Hematopoietic multipotent progenitor cell treated with erythropoietin and hydrocortisone succinate and interleukin-3 and kit ligand, for 8 days (in vitro differentiated cells): Measurements from ENCODE around the gene KRTAP5-11.
"Not testable (repeated sequence)": the region's sequence is repeated elsewhere in the genome, so short reads cannot be mapped to it uniquely, and the experiment has no call there.

Experiments used
- DNase-seq: peaks from one replicate; pipeline ENCODE4 v3.0.0-alpha.2; 2015

The KRTAP5-11 gene, protein sequence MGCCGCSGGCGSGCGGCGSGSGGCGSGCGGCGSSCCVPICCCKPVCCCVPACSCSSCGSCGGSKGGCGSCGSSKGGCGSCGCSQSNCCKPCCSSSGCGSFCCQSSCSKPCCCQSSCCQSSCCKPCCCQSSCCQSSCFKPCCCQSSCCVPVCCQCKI

DNA sequence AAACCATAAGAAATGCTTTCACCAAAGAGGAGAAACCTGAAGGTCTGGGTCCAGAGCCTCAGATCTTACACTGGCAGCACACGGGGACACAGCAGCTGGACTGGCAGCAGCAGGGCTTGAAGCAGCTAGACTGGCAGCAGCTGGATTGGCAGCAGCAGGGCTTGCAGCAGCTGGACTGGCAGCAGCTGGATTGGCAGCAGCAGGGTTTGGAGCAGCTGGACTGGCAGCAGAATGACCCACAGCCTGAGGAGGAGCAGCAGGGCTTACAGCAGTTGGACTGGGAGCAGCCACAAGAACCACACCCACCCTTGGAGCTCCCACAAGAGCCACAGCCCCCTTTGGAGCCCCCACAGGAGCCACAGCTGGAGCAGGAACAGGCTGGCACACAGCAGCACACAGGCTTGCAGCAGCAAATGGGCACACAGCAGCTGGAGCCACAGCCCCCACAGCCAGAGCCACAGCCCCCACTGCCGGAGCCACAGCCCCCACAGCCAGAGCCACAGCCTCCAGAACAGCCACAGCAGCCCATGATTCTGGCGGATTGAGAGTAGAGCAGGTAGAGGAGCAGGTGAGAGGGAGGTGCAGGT lies at the start of gene KRTAP5-11:
KRTAP5-11 (minus strand) TSS at position 567 of the 587 bp plus-strand sequence; CDS start at position 529, 38 bp downstream.
- DNase-seq, result no peak

DNA sequence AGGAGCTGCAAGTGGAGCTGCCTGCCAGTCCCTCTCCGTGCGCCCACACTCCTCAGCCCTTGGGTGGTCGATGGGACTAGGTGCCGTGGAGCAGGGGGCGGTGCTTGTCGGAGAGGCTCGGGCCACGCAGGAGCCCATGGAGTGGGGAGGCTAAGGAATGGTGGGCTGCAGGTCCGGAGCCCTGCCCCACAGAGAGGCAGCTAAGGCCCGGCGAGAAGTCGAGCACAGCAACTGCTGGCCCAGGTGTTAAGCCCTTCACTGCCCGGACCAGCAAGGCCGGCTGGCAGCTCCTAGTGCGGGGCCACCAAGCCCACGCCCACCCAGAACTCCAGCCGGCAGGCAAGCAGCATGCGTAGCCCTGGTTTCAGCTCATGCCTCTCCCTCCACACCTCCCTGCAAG lies 48.9 kb upstream of the KRTAP5-11 start:
- not testable (repeated sequence) for DNase-seq

DNA sequence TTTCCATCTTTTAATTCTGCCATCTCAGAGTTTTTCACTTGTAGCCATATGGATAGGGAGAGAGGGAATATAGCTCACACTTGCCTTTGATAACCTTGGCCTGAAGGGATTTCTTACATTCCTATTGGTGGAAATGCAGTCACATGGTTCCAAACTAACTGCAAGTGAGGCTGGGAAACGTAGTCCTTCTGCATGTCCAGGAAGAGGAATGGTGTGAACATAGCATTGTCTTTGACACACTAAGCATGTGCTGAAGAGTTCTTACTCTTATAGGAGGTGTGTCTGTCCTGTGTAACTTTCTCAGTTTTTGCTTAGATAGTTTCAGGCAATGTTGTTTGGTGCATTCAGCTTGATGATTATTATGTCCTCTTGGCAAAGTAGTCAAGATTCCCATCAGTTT lies 47.4 kb upstream of the KRTAP5-11 start:
- DNase-seq, result peak; percentile 53

DNA sequence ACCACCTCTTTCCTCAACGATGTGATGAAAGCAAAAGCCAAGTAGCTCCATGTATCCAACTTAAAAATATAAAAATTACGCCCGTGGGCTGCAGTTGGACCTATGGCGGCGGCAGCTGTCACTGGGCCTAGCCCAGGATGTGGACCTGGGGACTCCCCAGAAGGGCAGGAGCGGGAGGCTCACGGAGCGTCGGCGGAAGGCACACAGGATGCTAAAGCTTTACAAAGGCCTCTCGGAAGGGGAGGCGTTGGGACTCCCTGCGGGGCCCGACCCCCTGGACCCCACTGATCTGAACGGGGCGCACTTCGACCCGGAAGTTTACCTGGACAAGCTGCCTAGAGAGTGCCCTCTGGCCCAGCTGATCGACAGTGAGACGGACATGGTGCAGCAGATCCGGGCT lies 46.3 kb upstream of the KRTAP5-11 start:
- not testable (repeated sequence) for DNase-seq

DNA sequence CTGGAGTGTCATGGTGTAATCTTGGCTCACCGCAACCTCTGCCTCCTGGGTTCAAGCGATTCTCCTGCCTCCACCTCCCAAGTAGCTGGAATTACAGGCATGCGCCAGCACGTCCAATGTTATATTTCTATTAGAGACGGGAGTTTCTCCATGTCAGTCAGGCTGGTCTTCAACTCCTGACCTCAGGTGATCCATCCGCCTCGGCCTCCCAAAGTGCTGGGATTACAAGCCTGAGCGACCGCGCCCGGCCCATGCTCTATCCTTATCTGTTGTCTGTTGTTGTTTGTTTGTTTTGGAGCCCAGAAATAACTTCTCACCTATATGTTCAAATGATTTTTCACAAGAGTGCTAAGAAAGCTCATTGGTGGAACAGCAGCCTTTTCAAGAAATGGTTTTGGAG lies 40.6 kb upstream of the KRTAP5-11 start:
- DNase-seq, result not testable (repeated sequence)

DNA sequence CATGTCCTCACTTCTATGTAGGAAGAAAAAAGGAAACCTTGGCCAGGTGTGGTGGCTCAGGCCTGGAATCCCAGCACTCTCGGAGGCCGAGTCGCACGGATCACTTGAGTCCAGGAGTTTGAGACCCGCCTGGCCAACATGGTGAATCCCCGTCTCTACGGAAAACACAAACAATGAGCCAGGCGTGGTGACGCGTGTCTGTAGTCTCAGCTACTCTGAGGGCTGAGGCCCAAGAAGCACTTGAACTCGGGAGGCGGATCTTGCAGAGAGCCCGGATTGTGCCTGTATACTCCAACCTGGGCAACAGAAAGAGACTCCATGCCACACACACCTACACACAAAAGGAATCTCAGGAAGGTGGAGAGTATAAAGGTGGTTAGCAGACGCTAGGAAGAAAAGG lies 39.9 kb upstream of the KRTAP5-11 start:
- DNase-seq, result not testable (repeated sequence)

DNA sequence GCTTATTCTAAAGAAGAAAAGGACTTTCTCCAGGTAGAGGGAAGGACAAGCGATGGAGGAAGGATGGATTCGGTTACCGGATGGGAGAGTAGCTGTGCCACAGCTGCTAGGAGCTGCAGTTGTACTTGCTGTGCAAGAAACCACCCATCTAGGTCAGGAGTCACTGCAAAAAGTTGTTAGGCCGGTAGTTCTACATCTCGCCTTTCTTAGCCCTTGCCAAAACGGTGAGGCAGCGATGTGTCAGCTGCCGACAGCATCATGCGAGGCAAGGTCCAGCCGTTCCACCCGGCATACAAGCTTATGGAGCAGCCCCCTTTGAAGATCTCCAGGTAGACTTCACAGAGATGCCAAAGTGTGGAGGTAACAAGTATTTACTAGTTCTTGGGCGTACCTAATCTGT lies 32.3 kb upstream of the KRTAP5-11 start:
- DNase-seq, result not testable (repeated sequence)

DNA sequence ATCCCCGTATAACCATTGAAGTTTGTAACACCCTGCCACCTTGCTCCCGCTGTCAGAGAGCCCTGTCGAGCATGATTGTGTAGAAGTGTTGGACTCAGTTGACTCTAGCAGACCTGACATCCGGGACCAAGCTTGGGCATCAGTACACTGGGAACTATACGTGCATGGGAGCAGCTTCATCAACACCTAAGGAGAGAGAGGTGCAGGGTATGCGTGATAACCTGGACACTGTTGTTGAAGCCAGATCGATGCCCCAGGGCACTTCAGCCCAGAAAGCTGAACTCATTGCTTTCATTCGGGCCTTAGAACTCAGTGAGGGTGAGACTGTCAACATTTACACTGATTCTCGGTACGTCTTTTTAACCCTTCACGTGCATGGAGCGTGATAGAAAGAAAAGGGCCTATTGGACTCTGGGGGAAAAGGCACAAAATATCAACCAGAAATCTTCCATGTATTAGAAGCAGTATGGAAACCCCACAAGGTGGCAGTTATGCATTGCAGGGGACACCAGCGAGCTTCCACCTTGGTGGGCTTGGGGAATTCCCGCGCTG lies 31.8 kb upstream of the KRTAP5-11 start:
- not testable (repeated sequence) for DNase-seq

DNA sequence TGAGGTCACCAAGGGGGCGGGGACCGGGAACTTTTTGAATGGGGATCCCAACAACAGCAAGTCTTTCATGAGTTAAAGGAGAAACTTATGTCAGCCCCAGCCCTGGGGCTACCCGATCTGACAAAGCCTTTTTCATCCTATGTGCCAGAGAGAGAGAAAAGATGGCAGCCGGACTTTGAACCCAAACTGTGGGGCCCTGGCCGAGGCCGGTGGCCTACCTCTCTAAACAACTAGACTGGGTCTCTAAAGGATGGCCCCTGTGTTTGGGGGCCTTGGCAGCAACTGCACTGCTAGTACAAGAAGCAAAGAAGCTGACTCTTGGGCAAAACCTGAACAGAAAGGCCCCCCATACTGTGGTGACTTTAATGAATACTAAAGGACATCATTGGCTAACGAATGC lies 31.3 kb upstream of the KRTAP5-11 start:
- not testable (repeated sequence) for DNase-seq

DNA sequence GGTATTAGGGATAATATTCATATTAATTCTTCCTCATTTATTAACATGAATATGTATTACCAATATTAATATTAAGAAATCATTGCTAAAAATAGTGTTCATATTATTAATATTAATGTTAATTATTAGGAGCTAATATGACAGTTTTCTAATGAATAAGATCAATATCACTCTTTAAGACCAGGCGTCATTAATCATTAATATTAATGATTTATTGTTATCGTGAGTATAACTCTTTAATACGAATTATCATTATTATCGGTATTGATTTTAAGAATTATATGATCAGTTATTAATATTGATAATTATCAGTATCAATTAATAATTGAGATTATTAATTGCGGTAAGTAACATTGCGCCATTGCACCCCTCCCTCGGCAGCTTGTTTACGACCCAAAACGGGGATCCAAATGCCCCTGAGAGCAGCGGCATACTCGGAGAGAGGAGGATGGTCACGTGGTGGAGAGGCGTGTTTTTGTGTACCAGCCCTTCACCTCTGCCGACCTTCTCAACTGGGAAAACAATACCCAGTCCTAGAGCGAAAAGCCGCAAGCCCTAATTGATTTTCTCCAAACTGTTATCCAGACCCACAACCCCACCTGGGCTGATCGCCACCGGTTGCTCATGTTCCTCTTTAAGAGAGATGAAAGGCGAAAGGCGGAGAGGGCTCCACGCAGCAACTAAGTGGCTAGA lies 28.7 kb upstream of the KRTAP5-11 start:
- DNase-seq, result not testable (repeated sequence)

DNA sequence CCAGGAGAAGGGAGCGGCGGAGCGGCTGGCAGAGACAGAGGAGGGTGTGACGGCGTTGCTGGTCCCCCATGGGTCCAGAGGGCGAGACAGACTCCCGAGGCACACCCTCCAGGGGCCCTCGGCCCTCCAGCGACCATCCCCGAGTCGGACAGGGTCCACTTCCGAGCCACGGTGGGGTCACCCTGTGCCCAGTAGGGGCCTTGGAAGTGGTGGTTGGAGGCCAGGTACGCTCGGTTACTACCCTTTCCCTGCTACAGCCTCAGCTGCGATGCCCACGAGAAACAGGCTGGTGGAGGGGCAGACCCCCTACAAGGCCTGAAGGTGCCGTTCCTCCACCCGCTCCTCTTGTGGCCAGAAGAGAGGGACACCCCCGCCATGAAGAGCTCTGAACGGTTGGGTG lies 25.6 kb upstream of the KRTAP5-11 start:
- DNase-seq, result not testable (repeated sequence)

DNA sequence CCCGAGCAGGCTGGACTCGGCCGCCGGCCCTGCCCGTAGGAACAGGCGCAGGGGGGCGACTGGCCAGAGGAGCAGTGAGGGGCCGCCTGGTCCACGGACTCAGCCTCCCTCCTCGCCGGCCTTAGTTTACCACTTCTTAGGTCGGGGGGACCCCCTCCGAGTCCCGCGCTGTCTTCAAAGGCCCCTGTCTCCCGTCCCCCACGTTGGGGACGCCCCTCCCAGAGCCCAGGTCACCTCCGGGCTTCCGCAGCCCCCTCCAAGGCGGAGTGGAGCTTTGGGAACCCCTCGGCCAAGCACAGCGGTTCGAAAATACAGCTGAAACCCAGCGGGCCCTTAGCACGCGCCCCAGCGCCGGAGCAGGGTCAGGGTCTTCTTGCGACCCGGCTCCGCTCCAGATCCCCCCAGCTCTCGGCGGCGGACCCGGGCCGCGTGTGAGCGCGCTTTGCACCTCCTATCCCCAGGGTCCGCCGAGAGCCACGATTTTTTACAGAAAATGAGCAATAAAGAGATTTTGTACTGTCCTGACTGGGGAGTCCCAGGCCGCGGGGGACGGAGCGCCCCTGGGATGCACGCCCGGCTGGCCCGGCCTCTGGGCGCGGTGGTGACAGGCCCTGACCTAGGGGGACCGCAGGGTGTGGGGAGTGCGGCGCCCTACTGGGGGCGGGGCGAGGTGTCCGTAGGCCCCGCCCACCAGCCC lies 25.0 kb upstream of the KRTAP5-11 start:
- not testable (repeated sequence) for DNase-seq

DNA sequence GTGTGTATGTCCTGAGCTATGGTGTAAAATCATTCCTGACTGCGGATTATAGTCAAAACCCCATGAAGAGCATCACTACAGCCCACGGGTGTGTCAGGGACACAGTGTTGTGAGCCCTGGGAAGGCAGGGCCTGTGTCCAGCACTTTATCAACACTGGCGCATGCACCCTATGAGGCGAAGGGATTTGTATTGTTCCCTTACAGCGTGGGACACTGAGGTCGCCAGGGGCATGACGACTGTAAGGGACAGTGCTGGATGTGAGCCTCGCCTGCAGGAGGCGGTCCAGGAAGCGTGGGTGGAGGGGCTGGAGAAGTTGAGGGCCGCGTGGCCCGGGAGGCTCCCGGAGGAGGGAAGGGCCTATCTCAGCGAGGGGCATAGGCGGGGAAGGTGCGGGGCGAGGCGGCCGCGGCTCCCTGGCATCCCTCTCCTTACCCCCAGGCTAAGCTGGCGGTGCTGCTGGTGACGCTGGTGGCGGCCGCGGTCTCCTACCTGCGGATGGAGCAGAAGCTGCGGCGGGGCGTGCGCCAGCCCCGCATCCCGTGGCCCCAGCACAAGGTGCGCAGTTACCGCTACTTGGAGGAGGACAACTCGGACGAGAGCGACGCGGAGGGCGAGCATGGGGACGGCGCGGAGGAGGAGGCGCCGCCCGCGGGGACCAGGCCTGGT lies 24.3 kb upstream of the KRTAP5-11 start:
- peak; percentile 3 for DNase-seq

DNA sequence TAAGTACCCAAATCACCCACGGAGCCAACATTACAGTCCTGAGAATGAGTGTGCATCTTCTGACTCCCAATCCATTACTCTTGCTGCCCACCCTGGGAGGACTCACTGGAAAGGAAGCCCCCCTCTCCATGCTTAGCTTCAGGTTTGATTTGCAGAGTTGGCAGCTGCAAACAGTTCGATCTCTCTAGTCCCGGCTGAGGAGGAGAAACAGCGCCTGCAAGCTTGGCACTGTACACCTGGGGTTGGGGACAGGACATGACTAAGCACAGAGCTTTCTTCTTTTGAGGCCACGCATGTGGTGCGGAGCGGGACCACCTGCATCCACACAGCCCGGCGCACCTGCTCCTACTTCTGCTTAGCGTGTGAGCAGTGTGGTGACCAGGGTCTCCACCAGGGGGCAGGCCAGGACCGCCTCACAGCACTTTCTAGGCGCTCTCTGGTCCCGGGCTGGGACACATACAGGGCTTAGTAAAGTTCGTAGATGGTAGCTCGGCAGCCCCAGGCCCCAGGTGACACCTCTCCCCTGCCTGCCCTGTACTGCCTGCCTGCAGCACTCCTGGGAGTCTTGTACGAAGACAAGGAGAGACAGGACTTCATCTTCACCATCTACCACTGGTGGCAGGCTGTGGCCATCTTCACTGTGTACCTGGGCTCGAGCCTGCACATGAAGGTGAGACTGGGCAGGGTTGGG lies 22.3 kb upstream of the KRTAP5-11 start:
- not testable (repeated sequence) for DNase-seq

DNA sequence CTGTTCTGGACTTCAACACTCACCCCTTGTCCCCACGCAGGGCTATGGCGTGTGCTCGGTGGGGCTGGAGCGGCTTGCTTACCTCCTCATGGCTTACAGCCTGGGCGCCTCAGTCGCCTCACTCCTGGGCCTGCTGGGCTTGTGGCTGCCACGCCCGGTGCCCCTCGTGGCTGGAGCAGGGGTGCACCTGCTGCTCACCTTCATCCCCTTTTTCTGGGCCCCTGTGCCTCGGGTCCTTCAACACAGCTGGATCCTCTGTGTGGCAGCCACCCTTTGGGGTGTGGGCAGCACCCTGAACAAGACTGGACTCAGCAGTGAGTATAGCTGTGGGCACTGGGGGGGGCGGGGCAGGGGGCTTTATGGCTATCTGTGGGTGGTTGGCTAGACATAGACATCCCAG lies 20.5 kb upstream of the KRTAP5-11 start:
- not testable (repeated sequence) for DNase-seq

DNA sequence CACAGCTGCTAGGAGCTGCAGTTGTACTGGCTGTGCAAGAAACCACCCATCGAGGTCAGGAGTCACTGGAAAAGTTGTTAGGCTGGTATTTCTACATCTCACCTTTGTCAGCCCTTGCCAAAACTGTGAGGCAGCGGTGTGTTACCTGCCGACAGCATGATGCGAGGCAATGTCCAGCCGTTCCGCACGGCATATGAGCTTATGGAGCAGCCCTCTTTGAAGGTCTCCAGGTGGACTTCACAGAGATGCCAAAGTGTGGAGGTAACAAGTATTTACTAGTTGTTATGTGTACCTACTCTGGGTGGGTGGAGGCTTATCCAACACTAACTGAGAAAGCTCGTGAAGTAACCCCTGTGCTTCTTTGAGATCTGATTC lies 6.9 kb upstream of the KRTAP5-11 start:
- not testable (repeated sequence) for DNase-seq

DNA sequence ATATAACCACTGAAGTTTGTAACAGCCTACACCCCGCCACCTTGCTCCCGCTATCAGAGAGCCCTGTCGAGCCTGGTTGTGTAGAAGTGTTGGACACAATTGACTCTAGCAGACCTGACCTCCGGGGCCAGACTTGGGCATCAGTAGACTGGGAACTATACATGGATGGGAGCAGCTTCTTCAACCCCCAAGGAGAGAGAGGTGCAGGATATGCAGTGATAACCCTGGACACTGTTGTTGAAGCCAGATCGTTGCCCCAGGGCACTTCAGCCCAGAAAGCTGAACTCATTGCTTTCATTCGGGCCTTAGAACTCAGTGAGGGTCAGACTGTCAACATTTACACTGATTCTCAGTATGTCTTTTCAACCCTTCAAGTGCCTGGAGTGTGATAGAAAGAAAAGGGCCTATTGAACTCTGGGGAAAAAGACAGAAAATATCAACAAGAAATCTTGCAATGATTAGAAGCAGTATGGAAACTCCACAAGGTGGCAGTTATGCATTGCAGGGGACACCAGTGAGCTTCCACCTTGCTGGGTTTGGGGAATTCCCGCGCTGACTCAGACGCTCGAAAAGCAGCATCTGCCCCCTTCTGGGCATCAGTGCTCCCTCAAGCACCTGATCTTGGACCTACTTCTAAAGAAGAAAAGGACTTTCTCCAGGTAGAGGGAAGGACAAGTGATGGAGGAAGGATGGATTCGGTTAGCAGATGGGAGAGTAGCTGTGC lies 6.3 kb upstream of the KRTAP5-11 start:
- DNase-seq, result peak; percentile 5

DNA sequence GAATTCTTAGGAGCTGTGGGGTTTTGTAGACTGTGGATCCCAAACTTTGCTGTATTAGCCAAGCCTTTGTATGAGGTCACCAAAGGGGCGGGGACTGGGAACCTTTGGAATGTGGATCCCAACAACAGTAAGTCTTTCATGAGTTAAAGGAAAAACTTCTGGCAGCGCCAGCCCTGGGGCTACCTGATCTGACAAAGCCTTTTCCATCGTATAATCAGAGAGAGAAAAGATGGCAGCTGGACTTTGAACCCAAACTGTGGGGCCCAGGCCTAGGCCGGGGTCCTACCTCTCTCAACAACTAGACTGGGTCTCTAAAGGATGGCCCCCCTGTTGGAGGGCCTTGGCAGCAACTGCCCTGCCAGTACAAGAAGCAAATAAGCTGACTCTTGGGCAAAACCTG lies 5.6 kb upstream of the KRTAP5-11 start:
- DNase-seq, result not testable (repeated sequence)

DNA sequence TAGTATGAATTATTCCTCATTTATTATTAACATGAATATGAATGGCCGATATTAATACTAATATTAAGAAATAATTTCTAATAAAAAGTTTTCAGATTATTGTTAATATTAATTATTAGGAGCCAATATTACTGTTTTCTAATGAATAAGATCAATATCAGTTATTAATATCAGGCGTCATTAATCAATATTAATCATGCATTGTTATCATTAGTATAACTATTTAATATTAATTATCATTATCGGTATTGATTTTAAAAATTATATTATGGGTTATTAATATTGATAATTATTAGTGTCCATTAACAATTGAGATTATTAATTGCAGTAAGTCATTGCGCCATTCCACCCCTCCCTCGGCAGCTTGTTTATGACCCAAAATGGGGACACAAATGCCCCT lies 3.0 kb upstream of the KRTAP5-11 start:
- not testable (repeated sequence) for DNase-seq

DNA sequence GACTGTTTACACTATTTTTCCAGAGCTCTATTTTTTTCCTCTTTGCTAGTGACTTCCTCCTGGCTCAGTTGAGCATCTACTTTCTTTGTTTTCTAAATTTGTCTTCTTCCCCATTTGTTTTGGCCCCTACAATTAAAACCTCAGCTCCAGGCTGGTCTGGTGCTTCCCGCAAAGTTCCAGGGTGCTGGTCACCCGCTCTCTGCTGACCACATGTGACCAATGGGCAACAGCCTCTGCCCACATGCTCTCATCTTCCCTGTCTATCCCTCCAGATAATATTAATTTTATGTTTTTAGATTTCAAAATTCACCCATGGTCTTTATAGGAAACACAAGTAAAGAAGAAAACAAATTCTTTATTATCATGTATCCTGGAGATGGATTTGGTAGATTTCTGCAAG lies 294 bp upstream of the KRTAP5-11 start:
- DNase-seq, result not testable (repeated sequence)

DNA sequence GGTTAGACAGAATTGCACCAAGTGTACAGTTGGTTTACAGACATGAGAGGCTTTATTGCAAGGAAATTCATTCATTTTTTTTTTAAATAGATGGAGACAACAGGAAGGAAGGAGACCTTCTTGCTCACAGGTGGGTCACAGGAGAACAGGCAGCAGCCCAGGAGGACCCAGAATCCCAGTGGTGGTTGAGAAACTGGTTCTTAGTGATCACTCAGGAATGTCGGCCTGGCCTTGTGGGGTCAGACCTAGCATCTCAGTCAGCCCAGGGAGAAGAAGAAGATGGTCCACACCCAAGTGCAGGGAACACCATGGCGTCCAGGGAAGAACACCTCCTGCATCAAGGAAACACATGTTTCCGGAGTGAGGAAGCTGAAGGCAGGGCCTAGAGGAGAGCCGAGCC lies 849 bp downstream of the KRTAP5-11 start:
- no peak for DNase-seq
